GM12891 (cell line): Measurements from ENCODE around the gene ATCAY.

Experiments used
- DNase-seq: peaks from one replicate; pipeline ENCODE4 v3.0.0; 2011; ENCODE audit warnings: low spot score; ENCODE audit not compliant: insufficient read length
- FAIRE-seq: peaks from 2 replicates; lab custom pipeline; 2011; peaks lifted over from hg19 to GRCh38; lab: Jason Lieb, UNC
- PAX5 ChIP-seq: IDR thresholded peaks from 2 replicates; pipeline ENCODE4 v1.6.1; 2011; ENCODE audit warnings: low read length, moderate library complexity, mild to moderate bottlenecking; ENCODE audit not compliant: insufficient read depth, severe bottlenecking
- POLR2A ChIP-seq: IDR thresholded peaks from 2 replicates; pipeline ENCODE4 v1.6.1; 2011; ENCODE audit warnings: low read depth, low read length, control low read depth
- POLR2AphosphoS5 ChIP-seq: IDR thresholded peaks from 2 replicates; pipeline ENCODE4 v1.6.1; 2011; ENCODE audit warnings: low read depth, low read length, control low read depth
- POU2F2 ChIP-seq: IDR thresholded peaks from 2 replicates; pipeline ENCODE4 v1.6.1; 2011; ENCODE audit warnings: low read depth, mild to moderate bottlenecking, control low read depth, low read length, moderate library complexity
- SPI1 ChIP-seq: IDR thresholded peaks from 2 replicates; pipeline ENCODE4 v1.6.1; 2011; ENCODE audit warnings: low read depth, low read length, control low read depth
- TAF1 ChIP-seq: IDR thresholded peaks from 2 replicates; pipeline ENCODE4 v1.6.1; 2011; ENCODE audit warnings: low read depth, low read length, control low read depth

The ATCAY gene

GRCh38 chr19:3968556-3969434, 88.3 kb downstream of the ATCAY start:
- TF ChIP-seq POLR2A, result no peak
- TF ChIP-seq SPI1, result no peak
- TF ChIP-seq TAF1, result no peak
- TF ChIP-seq PAX5, result no peak
- TF ChIP-seq POLR2AphosphoS5, result no peak
- TF ChIP-seq POU2F2, result no peak
- DNase-seq, result no peak
- no peak for FAIRE-seq

GRCh38 chr19:3969435-3970312, 89.2 kb downstream of the ATCAY start:
- no peak for TF ChIP-seq POLR2A
- no peak for TF ChIP-seq POLR2AphosphoS5
- no peak for TF ChIP-seq TAF1
- TF ChIP-seq POU2F2, result no peak
- no peak for TF ChIP-seq SPI1
- TF ChIP-seq PAX5, result no peak
- FAIRE-seq (no peak), DNase-seq (no peak)

- no peak for DNase-seq
- FAIRE-seq, result no peak
- no peak for TF ChIP-seq POU2F2
- no peak for TF ChIP-seq TAF1
- TF ChIP-seq SPI1, result no peak
- no peak for TF ChIP-seq POLR2A
- no peak for TF ChIP-seq POLR2AphosphoS5
These were observed 89.9 kb downstream of the ATCAY start for GRCh38 chr19:3970313-3970807.

GRCh38 chr19:3970808-3971598, 90.5 kb downstream of the ATCAY start, which contains the start of gene DAPK3:
Gene DAPK3 (minus strand): TSS chr19:3971099. CDS start chr19:3969735, 1,364 bp downstream.
- DNase-seq, result peak; percentile 98
- FAIRE-seq, result peak; percentile 98
- TF ChIP-seq SPI1, result 0 out of 2 replicates have a peak, but pooled peaks have one; percentile 11
- TF ChIP-seq PAX5, result no peak
- TF ChIP-seq POLR2AphosphoS5, result peak; percentile 70; the same call in 1 of the 2 replicates
- no peak; the same call in 1 of the 2 replicates for TF ChIP-seq TAF1
- TF ChIP-seq POU2F2, result peak; percentile 73
- TF ChIP-seq POLR2A, result peak; percentile 54; the same call in 1 of the 2 replicates

GRCh38 chr19:3975144-3975543, 94.7 kb downstream of the ATCAY start:
- 0 out of 2 replicates have a peak, but pooled peaks have one; percentile 28 for TF ChIP-seq POU2F2
- no peak; the same call in 1 of the 2 replicates for TF ChIP-seq POLR2A
- DNase-seq (no peak), FAIRE-seq (no peak)

- TF ChIP-seq POLR2A (peak; percentile 83), POLR2AphosphoS5 (peak; percentile 86), POU2F2 (no peak)
- DNase-seq (no peak), FAIRE-seq (no peak)
These were observed 95.2 kb downstream of the ATCAY start for GRCh38 chr19:3975637-3976087.

GRCh38 chr19:3976495-3977241, 96.2 kb downstream of the ATCAY start:
- peak; percentile 64; the same call in 1 of the 2 replicates for TF ChIP-seq POLR2AphosphoS5
- no peak for TF ChIP-seq PAX5
- no peak for TF ChIP-seq SPI1
- no peak for TF ChIP-seq TAF1
- TF ChIP-seq POLR2A, result peak; percentile 60
- peak; percentile 11; the same call in 1 of the 2 replicates for TF ChIP-seq POU2F2
- DNase-seq (no peak), FAIRE-seq (no peak)
